Measurements from ENCODE around the gene SNAP91. TPM values are rescaled to one million over a fixed set of nuclear protein-coding genes. Genes with fewer than 3 reads are reported as not detected.
A peak's percentile ranks its signal among the peaks of the same experiment; 100 is the strongest.

The SNAP91 gene
- total RNA-seq (2022) (not detected in 2 replicates), Bru-seq, nascent RNA (percentile 2 among the genes with signal in this experiment), BruChase-seq, experiment 1, labeled RNA remaining after a 2-hour chase (percentile 2 among the genes with signal in this experiment), BruChase-seq, experiment 2, labeled RNA remaining after a 6-hour chase (percentile 2 among the genes with signal in this experiment)
- long read RNA-seq = 0 reads

- no peaks in the 10 kb centered on the region for H3K36me3 ChIP-seq (ENCODE audit: control insufficient read depth, insufficient read depth, low read length)
- H3K27me3 Mint-ChIP-seq (ENCODE audit: insufficient read depth, unreplicated experiment) = peaks cover 6% of the 10 kb centered on the region
- no peak for DNase-seq
- ChIA-PET POLR2A (no interaction called here), CTCF (no interaction called here)
- no peaks in the 10 kb centered on the region for H3K4me1 ChIP-seq
- no peak for TF ChIP-seq CTCF (IDR thresholded peaks at IDR 0.05; ENCODE audit: insufficient read depth in 1 of 2, low read depth in 1 of 2, low read length in 1 of 2, severe bottlenecking in 1 of 2, unreplicated experiment in 1 of 2)
- no peak within 1 kb of the TSS for H3K27ac Mint-ChIP-seq (ENCODE audit: unreplicated experiment)
- H3K36me3 Mint-ChIP-seq (ENCODE audit: insufficient read depth, unreplicated experiment) = no peaks in the 10 kb centered on the region
- H3K4me3 ChIP-seq (ENCODE audit: low read depth, low read length) = no peak within 1 kb of the TSS
- H3K27me3 ChIP-seq (replicated peaks; ENCODE audit: control insufficient read depth, insufficient read depth, low read length) = no peaks in the 10 kb centered on the region
- intact Hi-C loops (cut with micrococcal nuclease; ENCODE audit: unreplicated experiment) = no loop called here
- H3K9me3 Mint-ChIP-seq (ENCODE audit: unreplicated experiment) = peaks cover 17% of the 10 kb centered on the region
- H3K4me1 Mint-ChIP-seq (ENCODE audit: low read depth, unreplicated experiment) = no peaks in the 10 kb centered on the region
- no peaks in the 10 kb centered on the region for H3K9me3 ChIP-seq
- BruUV-seq (replicated peaks) = no TSS peak
- H3K4me3 Mint-ChIP-seq (ENCODE audit: unreplicated experiment) = no peak within 1 kb of the TSS
These were observed at the start of gene SNAP91 for GRCh38 chr6:83708970-83709747. Gene SNAP91, minus strand, starts transcription at chr6:83709101. Its CDS starts 1,174 bp downstream, at chr6:83707927.

GRCh38 chr6:83758533-83758932 is 49.6 kb upstream of the SNAP91 start:
- no peaks in the 10 kb centered on the region for H3K4me1 Mint-ChIP-seq (ENCODE audit: low read depth, unreplicated experiment)

GRCh38 chr6:83757021-83757420 is 48.1 kb upstream of the SNAP91 start:
- Mint-ChIP-seq H3K27me3 (ENCODE audit: insufficient read depth, unreplicated experiment) (peaks cover 6% of the 10 kb centered on the region), H3K4me1 (ENCODE audit: low read depth, unreplicated experiment) (no peaks in the 10 kb centered on the region), H3K36me3 (ENCODE audit: insufficient read depth, unreplicated experiment) (no peaks in the 10 kb centered on the region), H3K9me3 (ENCODE audit: unreplicated experiment) (peaks cover 49% of the 10 kb centered on the region), H3K27ac (ENCODE audit: unreplicated experiment) (no peak overlapping the region), H3K4me3 (ENCODE audit: unreplicated experiment) (no peak overlapping the region)
- TF ChIP-seq CTCF (IDR thresholded peaks at IDR 0.05; ENCODE audit: insufficient read depth in 1 of 2, low read depth in 1 of 2, low read length in 1 of 2, severe bottlenecking in 1 of 2, unreplicated experiment in 1 of 2) = no peak
- no peak overlapping the region for H3K4me3 ChIP-seq (ENCODE audit: low read depth, low read length)
- ChIA-PET CTCF (no interaction called here), POLR2A (no interaction called here)
- no peaks in the 10 kb centered on the region for H3K4me1 ChIP-seq
- H3K27me3 ChIP-seq (replicated peaks; ENCODE audit: control insufficient read depth, insufficient read depth, low read length) = no peaks in the 10 kb centered on the region
- BruUV-seq (replicated peaks) = no TSS peak
- intact Hi-C loops (cut with micrococcal nuclease; ENCODE audit: unreplicated experiment) = no loop called here
- no peaks in the 10 kb centered on the region; the same call in none of the 2 replicates for H3K9me3 ChIP-seq
- no peak for DNase-seq
- H3K36me3 ChIP-seq (ENCODE audit: control insufficient read depth, insufficient read depth, low read length) = no peaks in the 10 kb centered on the region

More at GRCh38 chr6:83758533-83758932, 49.6 kb upstream of the SNAP91 start:
- H3K27me3 ChIP-seq (replicated peaks; ENCODE audit: control insufficient read depth, insufficient read depth, low read length) = no peaks in the 10 kb centered on the region
- no peak for DNase-seq
- ChIA-PET POLR2A (no interaction called here), CTCF (no interaction called here)
- no peaks in the 10 kb centered on the region for H3K36me3 ChIP-seq (ENCODE audit: control insufficient read depth, insufficient read depth, low read length)
- Mint-ChIP-seq H3K4me3 (ENCODE audit: unreplicated experiment) (no peak overlapping the region), H3K27me3 (ENCODE audit: insufficient read depth, unreplicated experiment) (peaks cover 3% of the 10 kb centered on the region), H3K36me3 (ENCODE audit: insufficient read depth, unreplicated experiment) (no peaks in the 10 kb centered on the region), H3K9me3 (ENCODE audit: unreplicated experiment) (peaks cover 37% of the 10 kb centered on the region), H3K27ac (ENCODE audit: unreplicated experiment) (no peak overlapping the region)
- H3K9me3 ChIP-seq = no peaks in the 10 kb centered on the region; the same call in none of the 2 replicates
- no TSS peak for BruUV-seq (replicated peaks)
- no peaks in the 10 kb centered on the region for H3K4me1 ChIP-seq
- no peak overlapping the region for H3K4me3 ChIP-seq (ENCODE audit: low read depth, low read length)
- intact Hi-C loops (cut with micrococcal nuclease; ENCODE audit: unreplicated experiment) = no loop called here
- TF ChIP-seq CTCF (IDR thresholded peaks at IDR 0.05; ENCODE audit: insufficient read depth in 1 of 2, low read depth in 1 of 2, low read length in 1 of 2, severe bottlenecking in 1 of 2, unreplicated experiment in 1 of 2) = no peak
